IMR-90 (cell line): ENCODE results near the gene IPMK. TPM values are rescaled to one million over a fixed set of nuclear protein-coding genes. Genes with fewer than 3 reads are reported as not detected.

Source experiments
- ATAC-seq: fragments of 200-7000 bp; cut with Tn5 transposase; 2 replicates; pipeline ENCODE4 v1.9.1; 2020; ENCODE audit warnings: low read depth, mild to moderate bottlenecking, moderate library complexity
- BruUV-seq: library from RNA; stranded (reverse); fragments of 400-500 nt; replicated peaks from 2 replicates; lab custom pipeline; 2021; lab: Mats Ljungman, UMichigan
- CTCF ChIA-PET: fragments of 300-600 bp; formaldehyde crosslinking; extraction: SDS; loops from one replicate; lab custom pipeline; 2021; ENCODE audit warnings: antibody characterized with exemption; lab: Yijun Ruan, JAX
- POLR2A ChIA-PET: fragments of 300-600 bp; sonication (Branson Sonifier 250); formaldehyde crosslinking; loops from one replicate; lab custom pipeline; 2022; ENCODE audit warnings: antibody characterized with exemption; ENCODE audit not compliant: unreplicated experiment; lab: Charles Lee
- DNase-seq: peaks from one replicate; pipeline ENCODE4 v3.0.0; 2013
- H2AFZ ChIP-seq: replicated peaks from 2 replicates; pipeline ENCODE3; 2013; ENCODE audit warnings: low read length, mild to moderate bottlenecking; ENCODE audit not compliant: poor library complexity
- H2AK5ac ChIP-seq: 2 replicates; pipeline ENCODE4 v1.6.1; 2013; ENCODE audit warnings: low read depth, low read length, inconsistent platforms
- H2AK9ac ChIP-seq: replicated peaks from 2 replicates; pipeline ENCODE3; 2013; ENCODE audit warnings: mild to moderate bottlenecking, low read depth, low read length, moderate library complexity; ENCODE audit not compliant: poor library complexity
- H2BK120ac ChIP-seq: 2 replicates; pipeline ENCODE4 v1.6.1; 2013; ENCODE audit warnings: low read depth, low read length, inconsistent platforms
- H2BK15ac ChIP-seq: 3 replicates; pipeline ENCODE4 v1.6.1; 2013; ENCODE audit warnings: low read depth, low read length, inconsistent platforms
- H2BK20ac ChIP-seq: 2 replicates; pipeline ENCODE4 v1.6.1; 2013; ENCODE audit warnings: low read depth, mild to moderate bottlenecking, inconsistent platforms, low read length, moderate library complexity
- H2BK5ac ChIP-seq: 2 replicates; pipeline ENCODE4 v1.6.1; 2013; ENCODE audit warnings: mild to moderate bottlenecking, low read depth, low read length, inconsistent platforms; ENCODE audit not compliant: poor library complexity, severe bottlenecking
- H3K14ac ChIP-seq: replicated peaks from 2 replicates; pipeline ENCODE4 v1.6.1; 2013; ENCODE audit warnings: low read depth, low read length, inconsistent platforms
- H3K18ac ChIP-seq: 2 replicates; pipeline ENCODE4 v1.6.1; 2013; ENCODE audit warnings: low read depth, low read length, control low read depth
- H3K23ac ChIP-seq: 2 replicates; pipeline ENCODE4 v1.6.1; 2013; ENCODE audit warnings: low read depth, low read length, inconsistent platforms
- H3K27ac ChIP-seq: 2 replicates; pipeline ENCODE4 v1.5.1; 2013; ENCODE audit warnings: mild to moderate bottlenecking, control low read depth, low read length; ENCODE audit not compliant: insufficient read depth
- H3K27me3 ChIP-seq: 2 replicates; pipeline ENCODE4 v1.6.1; 2013; ENCODE audit warnings: low read length; ENCODE audit not compliant: control insufficient read depth, insufficient read depth
- H3K36me3 ChIP-seq: 2 replicates; pipeline ENCODE4 v1.6.1; 2013; ENCODE audit warnings: low read length, mixed read lengths; ENCODE audit not compliant: control insufficient read depth, insufficient read depth
- H3K4ac ChIP-seq: 2 replicates; pipeline ENCODE4 v1.6.1; 2013; ENCODE audit warnings: low read depth, low read length, inconsistent platforms
- H3K4me1 ChIP-seq: 2 replicates; pipeline ENCODE4 v1.6.1; 2013; ENCODE audit warnings: low read length, mixed read lengths; ENCODE audit not compliant: control insufficient read depth, insufficient read depth
- H3K4me2 ChIP-seq: 2 replicates; pipeline ENCODE4 v1.6.1; 2013; ENCODE audit warnings: low read depth, mild to moderate bottlenecking, control low read depth, low read length, moderate library complexity
- H3K4me3 ChIP-seq: 2 replicates; pipeline ENCODE4 v1.5.1; 2013; ENCODE audit warnings: low read depth, mild to moderate bottlenecking, control low read depth, low read length, moderate library complexity; ENCODE audit not compliant: insufficient read depth
- H3K56ac ChIP-seq: 2 replicates; pipeline ENCODE4 v1.6.1; 2013; ENCODE audit warnings: low read length, inconsistent platforms; ENCODE audit not compliant: insufficient read depth; ENCODE audit errors: extremely low read depth
- H3K79me1 ChIP-seq, 2 experiments: 2 replicates each; pipeline ENCODE4 v1.6.1; 2013; ENCODE audit warnings: low read length in 2 of 2, inconsistent platforms in 1 of 2, low read depth in 1 of 2
- H3K9ac ChIP-seq: 2 replicates; pipeline ENCODE4 v1.6.1; 2013; ENCODE audit warnings: low read depth, low read length, control low read depth
- H3K9me1 ChIP-seq: 2 replicates; pipeline ENCODE4 v1.6.1; 2013; ENCODE audit warnings: low read length, inconsistent platforms; ENCODE audit not compliant: insufficient read depth
- H3K9me3 ChIP-seq: 2 replicates; pipeline ENCODE4 v1.6.1; 2013; ENCODE audit warnings: low read length; ENCODE audit not compliant: control insufficient read depth, insufficient read depth
- H4K20me1 ChIP-seq: 2 replicates; pipeline ENCODE4 v1.6.1; 2013; ENCODE audit warnings: low read length, inconsistent platforms; ENCODE audit not compliant: insufficient read depth
- H4K5ac ChIP-seq: 2 replicates; pipeline ENCODE4 v1.6.1; 2013; ENCODE audit warnings: mild to moderate bottlenecking, low read depth, low read length, control low read depth
- H4K8ac ChIP-seq, 2 experiments: 2 replicates each; pipeline ENCODE4 v1.6.1; 2013; ENCODE audit warnings: low read depth in 2 of 2, low read length in 2 of 2, control low read depth in 1 of 2, inconsistent platforms in 1 of 2
- H4K91ac ChIP-seq: 2 replicates; pipeline ENCODE4 v1.6.1; 2013; ENCODE audit warnings: low read depth, low read length, inconsistent platforms; ENCODE audit not compliant: insufficient read depth
- BHLHE40 ChIP-seq: fragments of 150-350 bp; IDR thresholded peaks from 2 replicates; pipeline ENCODE4 v1.6.1; 2016; ENCODE audit warnings: mild to moderate bottlenecking, low read depth, low read length
- CEBPB ChIP-seq: IDR thresholded peaks from 2 replicates; pipeline ENCODE4 v1.6.1; 2012; ENCODE audit warnings: low read depth, low read length, improper control_type of control experiment
- CHD1 ChIP-seq: IDR thresholded peaks from 2 replicates; pipeline ENCODE4 v1.6.1; 2012; ENCODE audit warnings: low read depth, low read length, improper control_type of control experiment
- FOS ChIP-seq: fragments of 150-350 bp; IDR thresholded peaks from 2 replicates; pipeline ENCODE4 v1.6.1; 2016; ENCODE audit warnings: low read depth, low read length
- MAFK ChIP-seq: IDR thresholded peaks from 2 replicates; pipeline ENCODE4 v1.6.1; 2012; ENCODE audit warnings: low read depth, low read length, improper control_type of control experiment
- MAZ ChIP-seq: IDR thresholded peaks from 2 replicates; pipeline ENCODE4 v1.6.1; 2012; ENCODE audit warnings: low read depth, mild to moderate bottlenecking, low read length, improper control_type of control experiment, moderate library complexity, borderline replicate concordance
- MXI1 ChIP-seq: IDR thresholded peaks from 2 replicates; pipeline ENCODE4 v1.6.1; 2012; ENCODE audit warnings: low read depth, mild to moderate bottlenecking, low read length, moderate library complexity, borderline replicate concordance
- NFE2L2 ChIP-seq: fragments of 150-350 bp; IDR thresholded peaks from 2 replicates; pipeline ENCODE4 v1.6.1; 2016; ENCODE audit warnings: low read depth, mild to moderate bottlenecking, low read length
- POLR2A ChIP-seq: IDR thresholded peaks from 2 replicates; pipeline ENCODE4 v1.6.1; 2012; ENCODE audit warnings: mild to moderate bottlenecking, low read depth, low read length
- RAD21 ChIP-seq: IDR thresholded peaks from 2 replicates; pipeline ENCODE4 v1.6.1; 2012; ENCODE audit warnings: low read length, improper control_type of control experiment
- RCOR1 ChIP-seq: IDR thresholded peaks from 2 replicates; pipeline ENCODE4 v1.6.1; 2012; ENCODE audit warnings: mild to moderate bottlenecking, low read length, improper control_type of control experiment; ENCODE audit not compliant: insufficient replicate concordance
- SMC3 ChIP-seq: fragments of 150-350 bp; IDR thresholded peaks from 2 replicates; pipeline ENCODE4 v1.6.1; 2016; ENCODE audit warnings: low read depth, mild to moderate bottlenecking, antibody characterized with exemption, low read length, moderate library complexity
- WGBS, 2 experiments: methylation state at CpG; one replicate each; pipeline versions ENCODE4 v1.1.5 to v1.1.7; 2013; ENCODE audit warnings: missing lambda C conversion rate in 2 of 2; ENCODE audit not compliant: insufficient read length in 1 of 2; ENCODE audit errors: extremely low coverage in 2 of 2; 5-methylcytosine and 5-hydroxymethylcytosine counted together
- dilution Hi-C: fragments of 300-500 bp; cut with HindIII; formaldehyde crosslinking; loops from one replicate; pipeline ENCODE4 v1.14.3; 2018; ENCODE audit warnings: low sequenced_read_pairs; ENCODE audit not compliant: unreplicated experiment
- in situ Hi-C: fragments of 300-500 bp; cut with MboI; formaldehyde crosslinking; loops from 3 replicates; pipeline ENCODE4 v1.14.3; 2019; ENCODE audit warnings: low sequenced_read_pairs, inconsistent platforms, mixed read lengths
- intact Hi-C: fragments of 100-400 bp; cut with micrococcal nuclease; formaldehyde crosslinking; loops from 2 replicates; pipeline ENCODE4 v1.10.0; 2022
- polyA plus RNA-seq, 3 experiments: library from polyadenylated mRNA; depleted of rRNA; stranded (reverse); fragments of >200 nt; gene quantifications; 2 replicates each; pipeline ENCODE4 v1.2.3, GENCODE V29; 2012; ENCODE audit warnings: low replicate concordance in 1 of 3
- total RNA-seq: library from RNA; depleted of rRNA; stranded (reverse); fragments of >200 nt; gene quantifications from 2 replicates; pipeline ENCODE4 v1.2.3, GENCODE V29; 2012
- TF ChIP-seq, protein P1 (sequence below): fragments of 150-350 bp; IDR thresholded peaks from 2 replicates; pipeline ENCODE4 v1.6.1; 2016; ENCODE audit warnings: low read depth, mild to moderate bottlenecking, low read length, moderate library complexity, borderline replicate concordance
- TF ChIP-seq, protein P2 (sequence below): conservative IDR thresholded peaks from 2 replicates; pipeline ENCODE4 v1.5.1; 2012; ENCODE audit warnings: mild to moderate bottlenecking, low read depth, low read length, improper control_type of control experiment
- TF ChIP-seq, protein P3 (sequence below): fragments of 150-350 bp; IDR thresholded peaks from 2 replicates; pipeline ENCODE4 v1.6.1; 2017; ENCODE audit warnings: mild to moderate bottlenecking, antibody characterized with exemption, low read length, low read depth

Gene IPMK
- total and polyA plus RNA-seq, 2 of the 4 experiments (the other 2 are of a cell fraction), result 0.89 to 2.0 TPM

DNA sequence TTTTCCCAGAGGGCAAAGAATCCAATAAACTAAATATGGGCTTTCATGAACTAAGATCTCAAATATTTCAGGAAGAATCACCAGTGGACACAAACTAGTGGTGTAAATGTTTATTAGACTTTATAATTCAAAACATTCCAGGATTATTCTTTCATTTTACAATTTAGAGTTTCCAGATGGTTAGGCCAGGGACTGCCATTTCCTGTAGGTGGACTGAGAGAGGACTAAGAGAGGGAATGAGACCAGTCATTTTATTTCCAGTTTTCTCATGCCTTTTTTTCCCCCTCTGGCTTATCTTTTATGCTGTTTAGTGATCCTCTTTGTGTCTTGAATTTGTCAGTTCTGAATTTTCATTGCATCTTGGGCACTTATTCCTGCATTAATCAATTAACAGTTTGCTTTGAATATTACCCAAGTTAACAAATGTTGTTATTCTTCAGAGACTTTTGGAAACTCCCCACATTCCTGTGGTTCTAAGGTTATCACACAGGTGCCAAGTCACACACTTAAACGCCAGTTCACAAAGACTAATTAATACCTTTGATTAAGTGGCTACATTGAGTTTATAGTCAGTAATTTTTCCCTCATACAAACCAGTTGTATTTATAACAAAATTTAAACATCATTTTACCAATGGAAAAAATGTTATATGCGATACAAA, 13.5 kb upstream of the IPMK start:
- CTCF ChIA-PET, result interaction anchor here (0.5 kb wide), 1 partner anchor 40 kb away, joined by 3 read pairs; no protein-coding TSS in a partner anchor
- peak; percentile 83 for ATAC-seq
- TF ChIP-seq CHD1, result no peak
- TF ChIP-seq MAFK, result no peak
- no peak for TF ChIP-seq SMC3
- no peak for TF ChIP-seq BHLHE40
- TF ChIP-seq CEBPB, result no peak
- TF ChIP-seq POLR2A, result no peak
- TF ChIP-seq, protein P1, sequence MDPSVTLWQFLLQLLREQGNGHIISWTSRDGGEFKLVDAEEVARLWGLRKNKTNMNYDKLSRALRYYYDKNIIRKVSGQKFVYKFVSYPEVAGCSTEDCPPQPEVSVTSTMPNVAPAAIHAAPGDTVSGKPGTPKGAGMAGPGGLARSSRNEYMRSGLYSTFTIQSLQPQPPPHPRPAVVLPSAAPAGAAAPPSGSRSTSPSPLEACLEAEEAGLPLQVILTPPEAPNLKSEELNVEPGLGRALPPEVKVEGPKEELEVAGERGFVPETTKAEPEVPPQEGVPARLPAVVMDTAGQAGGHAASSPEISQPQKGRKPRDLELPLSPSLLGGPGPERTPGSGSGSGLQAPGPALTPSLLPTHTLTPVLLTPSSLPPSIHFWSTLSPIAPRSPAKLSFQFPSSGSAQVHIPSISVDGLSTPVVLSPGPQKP, result no peak
- TF ChIP-seq, protein P2, sequence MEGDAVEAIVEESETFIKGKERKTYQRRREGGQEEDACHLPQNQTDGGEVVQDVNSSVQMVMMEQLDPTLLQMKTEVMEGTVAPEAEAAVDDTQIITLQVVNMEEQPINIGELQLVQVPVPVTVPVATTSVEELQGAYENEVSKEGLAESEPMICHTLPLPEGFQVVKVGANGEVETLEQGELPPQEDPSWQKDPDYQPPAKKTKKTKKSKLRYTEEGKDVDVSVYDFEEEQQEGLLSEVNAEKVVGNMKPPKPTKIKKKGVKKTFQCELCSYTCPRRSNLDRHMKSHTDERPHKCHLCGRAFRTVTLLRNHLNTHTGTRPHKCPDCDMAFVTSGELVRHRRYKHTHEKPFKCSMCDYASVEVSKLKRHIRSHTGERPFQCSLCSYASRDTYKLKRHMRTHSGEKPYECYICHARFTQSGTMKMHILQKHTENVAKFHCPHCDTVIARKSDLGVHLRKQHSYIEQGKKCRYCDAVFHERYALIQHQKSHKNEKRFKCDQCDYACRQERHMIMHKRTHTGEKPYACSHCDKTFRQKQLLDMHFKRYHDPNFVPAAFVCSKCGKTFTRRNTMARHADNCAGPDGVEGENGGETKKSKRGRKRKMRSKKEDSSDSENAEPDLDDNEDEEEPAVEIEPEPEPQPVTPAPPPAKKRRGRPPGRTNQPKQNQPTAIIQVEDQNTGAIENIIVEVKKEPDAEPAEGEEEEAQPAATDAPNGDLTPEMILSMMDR, result no peak
- no peak for TF ChIP-seq MXI1
- TF ChIP-seq RCOR1, result no peak
- TF ChIP-seq MAZ, result no peak
- TF ChIP-seq, protein P3, sequence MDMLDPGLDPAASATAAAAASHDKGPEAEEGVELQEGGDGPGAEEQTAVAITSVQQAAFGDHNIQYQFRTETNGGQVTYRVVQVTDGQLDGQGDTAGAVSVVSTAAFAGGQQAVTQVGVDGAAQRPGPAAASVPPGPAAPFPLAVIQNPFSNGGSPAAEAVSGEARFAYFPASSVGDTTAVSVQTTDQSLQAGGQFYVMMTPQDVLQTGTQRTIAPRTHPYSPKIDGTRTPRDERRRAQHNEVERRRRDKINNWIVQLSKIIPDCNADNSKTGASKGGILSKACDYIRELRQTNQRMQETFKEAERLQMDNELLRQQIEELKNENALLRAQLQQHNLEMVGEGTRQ, result no peak
- TF ChIP-seq FOS, result no peak
- no peak for TF ChIP-seq RAD21
- TF ChIP-seq NFE2L2, result no peak

More for the DNA sequence above, 13.5 kb upstream of the IPMK start:
- no peak overlapping the region; the same call in 1 of the 2 replicates for H3K4ac ChIP-seq
- dilution Hi-C loops, result no loop called here
- no peaks in the 10 kb centered on the region; the same call in 1 of the 2 replicates for H3K9me1 ChIP-seq
- no peak overlapping the region for H2BK20ac ChIP-seq
- peak overlapping the region; percentile 43 for H2BK5ac ChIP-seq
- no peak overlapping the region for H2AK9ac ChIP-seq
- H3K79me1 ChIP-seq, result peaks cover 5% of the 10 kb centered on the region in 2 experiments; a peak in 2 of 4 replicates
- H3K9me3 ChIP-seq, result no peaks in the 10 kb centered on the region
- H2BK15ac ChIP-seq, result no peak overlapping the region
- H2AFZ ChIP-seq, result no peak overlapping the region
- in situ Hi-C loops, result no loop called here
- H2BK120ac ChIP-seq, result no peak overlapping the region
- no TSS peak for BruUV-seq
- H3K9ac ChIP-seq, result no peak overlapping the region
- no peak overlapping the region for H3K56ac ChIP-seq
- no peaks in the 10 kb centered on the region for H4K20me1 ChIP-seq
- POLR2A ChIA-PET, result no interaction called here
- H4K91ac ChIP-seq, result no peak overlapping the region
- no peak overlapping the region for H3K4me3 ChIP-seq
- H2AK5ac ChIP-seq, result no peak overlapping the region
- no peak overlapping the region for H3K23ac ChIP-seq
- H3K27me3 ChIP-seq, result no peaks in the 10 kb centered on the region
- peaks cover 6% of the 10 kb centered on the region for H3K36me3 ChIP-seq
- peak overlapping the region; percentile 28; the same call in 1 of the 2 replicates for H3K14ac ChIP-seq
- peak; percentile 54 for DNase-seq
- peak overlapping the region; percentile 57; the same call in 1 of the 2 replicates for H3K18ac ChIP-seq
- peaks cover 3% of the 10 kb centered on the region for H3K4me1 ChIP-seq
- intact Hi-C loops, result no loop called here
- H4K5ac ChIP-seq, result no peak overlapping the region
- WGBS, 2 experiments, result no CpG with 5 or more reads among the region's 2 CpGs
- peak overlapping the region; percentile 1 for H3K4me2 ChIP-seq
- H4K8ac ChIP-seq, result no peak overlapping the region
- H3K27ac ChIP-seq, result peak overlapping the region; percentile 20; the same call in 1 of the 2 replicates
